Mucosa of descending colon (tissue), 3 donors: Measurements from ENCODE around the gene PTPN18. TPM values are rescaled to one million over a fixed set of nuclear protein-coding genes. Genes with fewer than 3 reads are reported as not detected.

ENCODE experiments used
- ATAC-seq: fragments of 200-7000 bp; cut with Tn5 transposase; one replicate; pipeline ENCODE4 v1.9.1; 2020; ENCODE audit warnings: mild to moderate bottlenecking, moderate library complexity
- DNase-seq, 3 donors: peaks; one replicate each; pipeline ENCODE4 v3.0.0-alpha.2; 2020
- H3K36me3 ChIP-seq: fragments of 200-600 bp; one replicate; pipeline ENCODE4 v1.8.0; 2021; ENCODE audit warnings: low read depth, mild to moderate bottlenecking
- H3K4me1 ChIP-seq: fragments of 200-600 bp; one replicate; pipeline ENCODE4 v1.8.0; 2021; ENCODE audit warnings: low read depth, mild to moderate bottlenecking
- H3K4me3 ChIP-seq: fragments of 200-600 bp; one replicate; pipeline ENCODE4 v1.8.0; 2021; ENCODE audit warnings: mild to moderate bottlenecking
- H3K9me3 ChIP-seq: fragments of 200-600 bp; one replicate; pipeline ENCODE4 v1.8.0; 2021; ENCODE audit warnings: mild to moderate bottlenecking
- CTCF ChIP-seq: fragments of 200-600 bp; IDR thresholded peaks from one replicate; pipeline ENCODE4 v1.8.0; 2022; ENCODE audit warnings: antibody characterized with exemption, mild to moderate bottlenecking
- intact Hi-C, 2 donors: fragments of 100-400 bp; cut with DNase I in 1 of 2; cut with micrococcal nuclease in 1 of 2; formaldehyde crosslinking; loops; one replicate each; pipeline versions ENCODE4 v1.11.0 to v1.11.1; 2022; cut with DNase I, micrococcal nuclease
- total RNA-seq, 3 donors: library from RNA; stranded (reverse); fragmentation: NEBNext Ultra II Directional in 2 of 3; extraction: Animal tissue kit (Norgen Biotek cat#: 25700) in 2 of 3; gene quantifications; one replicate each; pipeline versions ENCODE4 v1.2.1 to v1.2.4, GENCODE V29; 2021 to 2023
- donor health status: DM: no; HTN: no; CAD: no; lungs with moderate emphysema.
- donor health status: DM: no; HTN: no; CAD: no.
- donor health status: DM: no; HTN: yes; CAD: no.

Gene PTPN18
- total RNA-seq, 3 donors from 2014 or later: 115 to 197 (median 120) TPM

- Histone ChIP-seq H3K9me3 (no peaks in the 10 kb centered on the region), H3K4me1 (peaks cover 11% of the 10 kb centered on the region), H3K36me3 (no peaks in the 10 kb centered on the region), H3K4me3 (no peak overlapping the region)
- intact Hi-C loops: no loop called here
- no peak for ATAC-seq
- no peak for DNase-seq
- no peak for TF ChIP-seq CTCF
These were observed 2.8 kb downstream of the PTPN18 start for GRCh38 chr2:130358420-130359350.

GRCh38 chr2:130359466-130359865 lies 3.6 kb downstream of the PTPN18 start:
- H3K4me1 ChIP-seq: peaks cover 11% of the 10 kb centered on the region
- ATAC-seq: no peak
- no peaks in the 10 kb centered on the region for H3K36me3 ChIP-seq
- no peak for TF ChIP-seq CTCF
- intact Hi-C loops: no loop called here
- no peaks in the 10 kb centered on the region for H3K9me3 ChIP-seq
- no peak for DNase-seq
- no peak overlapping the region for H3K4me3 ChIP-seq

- Histone ChIP-seq H3K4me3 (no peak overlapping the region), H3K4me1 (no peaks in the 10 kb centered on the region), H3K9me3 (no peaks in the 10 kb centered on the region), H3K36me3 (no peaks in the 10 kb centered on the region)
- no peak for DNase-seq
- intact Hi-C loops: no loop called here
- TF ChIP-seq CTCF: no peak
- no peak for ATAC-seq
These were observed 7.6 kb downstream of the PTPN18 start for GRCh38 chr2:130363479-130363878.

GRCh38 chr2:130365075-130365474 lies 9.2 kb downstream of the PTPN18 start:
- no peak for TF ChIP-seq CTCF
- Histone ChIP-seq H3K4me3 (no peak overlapping the region), H3K4me1 (no peaks in the 10 kb centered on the region), H3K36me3 (no peaks in the 10 kb centered on the region), H3K9me3 (no peaks in the 10 kb centered on the region)
- DNase-seq (no peak), ATAC-seq (no peak)
- intact Hi-C loops: no loop called here

- H3K36me3 ChIP-seq: no peaks in the 10 kb centered on the region
- intact Hi-C loops: no loop called here
- no peaks in the 10 kb centered on the region for H3K9me3 ChIP-seq
- H3K4me1 ChIP-seq: no peaks in the 10 kb centered on the region
- ATAC-seq: no peak
- no peak for DNase-seq
- TF ChIP-seq CTCF: no peak
- no peak overlapping the region for H3K4me3 ChIP-seq
These were observed 10.1 kb downstream of the PTPN18 start for GRCh38 chr2:130365963-130366362.
